GM15510 (cell line): Measurements from ENCODE around the gene YPEL3.

Experiments
- POLR2A ChIP-seq: IDR thresholded peaks from 3 replicates; pipeline ENCODE4 v1.6.1; 2011; ENCODE audit warnings: borderline replicate concordance; ENCODE audit not compliant: insufficient read length; ENCODE audit errors: extremely low read depth

Gene YPEL3

DNA sequence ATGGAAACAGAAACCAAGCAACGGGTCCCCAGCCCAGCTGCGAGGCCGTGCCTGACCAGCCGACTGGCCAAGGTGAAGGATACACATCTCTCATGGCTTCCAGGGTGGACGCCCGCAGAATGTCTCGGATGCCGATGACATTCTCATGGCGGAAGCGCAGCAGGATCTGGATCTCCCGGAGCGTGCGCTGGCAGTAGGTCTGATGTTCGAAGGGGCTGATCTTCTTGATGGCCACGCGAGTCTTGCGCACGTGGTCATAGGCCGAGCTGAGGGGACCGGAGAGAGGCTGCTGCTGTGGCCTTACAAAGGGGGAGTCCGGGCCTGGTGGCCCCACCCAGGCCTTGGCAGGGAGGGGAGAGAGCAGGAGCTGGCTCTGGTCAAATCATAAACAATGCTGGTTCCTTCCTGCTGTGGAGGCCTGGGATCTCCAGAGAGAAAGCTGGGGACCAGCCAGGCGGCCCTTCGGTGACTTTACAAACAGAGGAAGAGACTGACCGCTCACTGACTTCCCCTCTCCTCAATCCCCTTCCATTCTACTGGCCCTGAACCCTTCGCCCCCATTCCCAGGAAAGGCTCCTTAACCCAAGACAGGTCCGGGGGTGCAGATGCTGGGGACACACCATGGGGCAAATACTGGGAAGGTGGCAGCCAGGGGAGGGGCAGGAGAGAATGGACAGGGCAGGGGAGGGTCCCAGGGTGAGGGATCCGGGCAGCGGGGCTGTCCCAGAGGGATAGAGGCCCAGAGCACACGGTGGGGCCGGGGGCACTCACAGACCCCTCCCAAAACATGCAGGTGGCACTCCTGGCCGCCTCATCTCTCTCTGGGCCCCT lies 25.9 kb upstream of the YPEL3 start:
- no peak for TF ChIP-seq POLR2A

GRCh38 chr16:30120340-30121105 lies 24.5 kb upstream of the YPEL3 start:
- TF ChIP-seq POLR2A: no peak

DNA sequence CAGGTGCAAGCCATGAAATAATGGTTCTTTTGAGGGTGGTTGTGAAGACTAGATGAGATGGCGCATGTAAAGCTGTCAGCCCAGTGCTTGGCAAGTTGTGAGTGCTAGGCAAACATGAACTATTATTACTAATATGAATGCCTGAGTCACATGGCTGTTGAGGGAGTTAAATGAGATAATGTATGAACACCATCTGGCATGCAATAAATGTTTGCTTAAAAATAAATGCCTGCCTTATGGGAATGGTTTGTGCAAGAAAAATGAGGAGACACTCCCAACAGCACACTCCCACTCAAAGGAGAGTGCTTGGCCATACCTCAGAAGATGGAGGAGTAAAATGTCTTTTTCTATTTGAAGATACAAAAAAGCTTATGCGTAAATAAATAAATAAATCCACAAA lies 23.4 kb upstream of the YPEL3 start:
- TF ChIP-seq POLR2A: no peak

GRCh38 chr16:30117768-30118167 lies 21.8 kb upstream of the YPEL3 start:
- no peak for TF ChIP-seq POLR2A

GRCh38 chr16:30116291-30117207 lies 20.5 kb upstream of the YPEL3 start:
- no peak for TF ChIP-seq POLR2A

GRCh38 chr16:30115238-30115637 lies 19.2 kb upstream of the YPEL3 start:
- no peak for TF ChIP-seq POLR2A

DNA sequence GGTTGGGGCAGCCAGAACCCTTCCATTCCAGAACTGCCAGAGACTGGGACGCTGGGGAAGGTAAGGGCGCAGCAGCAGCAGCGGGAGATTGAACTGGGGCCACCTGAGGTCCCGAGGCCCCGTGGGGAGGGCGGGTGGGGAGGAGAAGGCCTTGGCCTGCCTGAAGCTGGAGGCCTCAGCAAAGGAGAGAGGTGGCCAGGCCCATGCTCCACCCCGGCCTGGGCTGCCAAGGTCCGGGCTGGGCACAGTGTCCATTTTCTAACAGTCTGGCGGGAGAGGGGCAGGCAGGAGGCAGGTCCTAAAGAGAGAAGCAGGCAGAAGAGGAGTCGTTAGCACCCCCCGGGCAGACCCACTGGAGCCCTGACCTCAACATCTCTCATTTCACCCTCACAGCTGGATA lies 18.4 kb upstream of the YPEL3 start:
- no peak for TF ChIP-seq POLR2A

GRCh38 chr16:30113711-30114333 lies 17.8 kb upstream of the YPEL3 start:
- TF ChIP-seq POLR2A: no peak

DNA sequence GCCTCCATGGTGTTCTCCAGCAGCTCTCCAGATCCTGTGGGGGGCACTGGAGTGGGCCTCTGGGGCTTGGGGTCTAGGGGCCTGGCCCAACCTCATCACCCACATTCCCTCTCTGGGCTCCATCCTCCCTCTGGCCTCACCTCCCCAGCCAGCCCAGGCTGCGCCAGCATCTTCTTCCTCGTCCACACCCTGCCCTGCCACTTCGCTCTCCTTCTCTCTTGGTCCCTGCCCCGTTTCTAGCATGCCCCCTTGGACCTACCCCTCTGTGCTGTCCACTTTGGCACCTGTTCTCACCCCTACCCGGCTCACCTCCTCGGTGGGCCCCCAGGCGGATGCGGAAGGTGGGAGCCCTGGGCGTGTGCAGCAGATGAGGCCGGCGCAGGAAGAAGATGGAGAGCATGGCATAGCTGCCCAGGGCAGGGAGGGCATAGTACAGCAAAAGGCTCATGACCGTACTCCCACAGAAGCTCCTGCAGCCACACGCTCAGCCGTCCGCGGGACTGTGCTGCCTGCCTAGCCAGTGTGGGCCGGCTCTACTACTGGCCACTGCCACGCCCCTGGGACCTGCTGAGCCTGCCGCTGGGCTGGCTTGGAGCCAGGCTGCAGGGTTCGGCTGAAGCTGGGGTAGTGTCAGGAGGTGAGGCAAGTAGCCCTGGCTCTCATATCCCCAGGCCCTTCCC lies 17.2 kb upstream of the YPEL3 start, which contains the start of gene GDPD3:
TSS of gene GDPD3 (minus strand) at position 507 of the 680 bp plus-strand sequence. CDS start at position 448, 59 bp downstream.
- no peak for TF ChIP-seq POLR2A

DNA sequence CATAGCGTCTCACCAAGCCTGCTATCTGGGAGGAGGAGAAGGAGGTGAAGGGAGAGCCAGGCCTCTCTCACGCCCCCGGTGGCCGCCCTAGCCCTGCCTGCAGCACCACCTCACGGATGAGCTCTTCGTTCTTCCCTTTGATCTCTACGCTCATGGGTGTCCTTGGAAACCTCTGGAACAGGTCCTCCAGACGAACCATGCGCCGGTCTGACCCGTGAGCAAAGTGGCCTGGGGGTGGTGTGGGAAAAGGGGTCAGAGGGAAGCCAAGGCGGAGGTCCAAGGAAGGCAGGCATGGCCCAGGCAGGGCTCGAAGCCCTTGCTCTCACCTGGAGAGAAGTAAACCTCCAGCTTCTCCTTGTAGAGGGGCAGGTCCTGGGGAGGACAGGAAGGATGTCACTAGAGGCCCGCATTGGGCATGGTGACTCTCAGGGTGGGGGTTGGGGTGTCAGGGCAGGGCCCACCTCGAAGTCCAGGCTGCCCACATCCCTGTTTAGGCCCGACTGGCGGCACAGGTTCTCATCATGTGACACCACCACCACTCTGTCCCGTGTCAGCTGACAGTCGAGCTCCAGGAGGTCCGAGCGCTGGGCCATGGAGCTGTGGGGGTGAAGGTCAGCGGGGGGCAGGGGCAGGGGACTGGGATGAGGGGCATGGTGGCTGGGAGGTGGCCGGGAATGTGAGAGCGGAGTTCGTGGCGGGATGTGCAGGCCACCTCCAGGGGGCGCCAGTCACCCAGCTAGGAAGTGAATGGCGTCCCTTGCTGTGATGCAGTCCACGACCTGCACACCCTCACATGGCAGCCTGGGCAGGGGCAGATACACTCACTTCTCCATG lies 16.4 kb upstream of the YPEL3 start:
- TF ChIP-seq POLR2A: no peak

- no peak for TF ChIP-seq POLR2A
These were observed 14.6 kb upstream of the YPEL3 start for GRCh38 chr16:30110661-30111060.

GRCh38 chr16:30108059-30108850 lies 12.2 kb upstream of the YPEL3 start:
- TF ChIP-seq POLR2A: no peak
